HepG2 (cell line): Measurements from ENCODE around the gene DDX39B. TPM values are rescaled to one million over a fixed set of nuclear protein-coding genes. Genes with fewer than 3 reads are reported as not detected.

Experiments used
- AHDC1 ChIP-seq: sonication (generic); formaldehyde crosslinking; IDR thresholded peaks from 2 replicates; pipeline ENCODE4 v1.5.1; 2020; ENCODE audit warnings: mild to moderate bottlenecking, missing genetic modification reagents, borderline replicate concordance
- ARID3A ChIP-seq: IDR thresholded peaks from 2 replicates; pipeline ENCODE4 v1.6.1; 2012; ENCODE audit warnings: low read depth, low read length, improper control_type of control experiment
- BCLAF1 ChIP-seq: fragments of 450-650 bp; IDR thresholded peaks from 2 replicates; pipeline ENCODE4 v1.6.1; 2017; ENCODE audit warnings: mild to moderate bottlenecking
- CREM ChIP-seq, 2 experiments: sonication (generic) in 1 of 2; formaldehyde crosslinking in 1 of 2; IDR thresholded peaks; 2 replicates each; pipeline versions ENCODE4 v1.4.0 to v1.6.1; 2016 to 2020; ENCODE audit warnings: antibody characterized with exemption in 1 of 2, mild to moderate bottlenecking in 1 of 2, missing genetic modification reagents in 1 of 2
- FOXC1 ChIP-seq: sonication (generic); formaldehyde crosslinking; IDR thresholded peaks from 2 replicates; pipeline ENCODE4 v1.8.0; 2022; ENCODE audit warnings: mild to moderate bottlenecking, missing genetic modification reagents, borderline replicate concordance
- HOXA3 ChIP-seq: sonication (generic); formaldehyde crosslinking; IDR thresholded peaks from 2 replicates; pipeline ENCODE4 v1.5.0; 2020; ENCODE audit warnings: missing genetic modification reagents
- POGZ ChIP-seq: sonication (generic); formaldehyde crosslinking; IDR thresholded peaks from 2 replicates; pipeline ENCODE4 v1.4.0; 2020; ENCODE audit warnings: mild to moderate bottlenecking, missing genetic modification reagents
- SMAD1 ChIP-seq: sonication (generic); formaldehyde crosslinking; IDR thresholded peaks from 2 replicates; pipeline ENCODE4 v1.4.0; 2020; ENCODE audit warnings: missing genetic modification reagents, low read depth, mild to moderate bottlenecking, borderline replicate concordance
- SRSF4 ChIP-seq: fragments of 200-400 bp; formaldehyde crosslinking; IDR thresholded peaks from one replicate; pipeline ENCODE4 v1.6.1; 2018; ENCODE audit warnings: mild to moderate bottlenecking, low read depth, low read length, moderate library complexity; ENCODE audit not compliant: poor library complexity, severe bottlenecking
- TP53 ChIP-seq: sonication (generic); formaldehyde crosslinking; conservative IDR thresholded peaks from 2 replicates; pipeline ENCODE4 v1.4.0; 2020; ENCODE audit warnings: missing genetic modification reagents
- WIZ ChIP-seq: sonication (generic); formaldehyde crosslinking; IDR thresholded peaks from 2 replicates; pipeline ENCODE4 v1.5.1; 2020; ENCODE audit warnings: mild to moderate bottlenecking, missing genetic modification reagents
- ZKSCAN1 ChIP-seq: fragments of 150-350 bp; IDR thresholded peaks from 2 replicates; pipeline ENCODE4 v1.6.1; 2014; ENCODE audit warnings: low read length
- ZMAT3 ChIP-seq: sonication (generic); formaldehyde crosslinking; conservative IDR thresholded peaks from 2 replicates; pipeline ENCODE4 v1.7.0; 2021; ENCODE audit warnings: missing genetic modification reagents
- ZNF282 ChIP-seq: fragments of 450-650 bp; IDR thresholded peaks from 2 replicates; pipeline ENCODE4 v1.6.1; 2018; ENCODE audit not compliant: partially characterized antibody
- ZNF496 ChIP-seq: sonication (generic); formaldehyde crosslinking; IDR thresholded peaks from 2 replicates; pipeline ENCODE4 v1.8.1; 2023; ENCODE audit warnings: mild to moderate bottlenecking, moderate library complexity, missing genetic modification reagents; ENCODE audit not compliant: insufficient replicate concordance
- ZNF75D ChIP-seq: sonication (generic); formaldehyde crosslinking; IDR thresholded peaks from 2 replicates; pipeline ENCODE4 v1.8.1; 2023; ENCODE audit warnings: missing genetic modification reagents, mild to moderate bottlenecking, borderline replicate concordance
- ZNF790 ChIP-seq: sonication (generic); formaldehyde crosslinking; IDR thresholded peaks from 2 replicates; pipeline ENCODE4 v1.8.0; 2022; ENCODE audit warnings: missing genetic modification reagents, mild to moderate bottlenecking, borderline replicate concordance
- polyA plus RNA-seq, 8 experiments: library from polyadenylated mRNA; depleted of rRNA in 3 of 8; stranded (reverse) in 7 of 8; unstranded in 1 of 8; fragments of >200 nt; fragmentation: Illumina TruSeq in 4 of 8; extraction: Trizol in 4 of 8; gene quantifications; 2 replicates each; pipeline versions ENCODE4 v1.2.1 to v1.2.3, GENCODE V29; 2011 to 2016; ENCODE audit warnings: low read depth in 4 of 8, missing spikeins in 1 of 8, mixed read lengths in 1 of 8; ENCODE audit not compliant: insufficient read depth in 1 of 8
- total RNA-seq, 5 experiments: library from RNA; depleted of rRNA; stranded (reverse); fragments of >200 nt; fragmentation: Illumina TruSeq; extraction: Trizol; gene quantifications; 2 replicates each; pipeline ENCODE4 v1.2.3, GENCODE V29; 2016; ENCODE audit warnings: low read depth in 1 of 5

Gene DDX39B
- total and polyA plus RNA-seq, 2 of the 13 experiments (the other 11 are each of a cell fraction or from before 2014, with no cell fraction given), result 570 to 678 TPM

- TF ChIP-seq AHDC1 (CRISPR knock-in tag) (no peak), ZNF790 (CRISPR knock-in tag) (no peak), FOXC1 (CRISPR knock-in tag) (peak; percentile 94), SRSF4 (no peak), POGZ (CRISPR knock-in tag) (peak; percentile 71; the same call in 1 of the 2 replicates), CREM (IDR thresholded peaks at IDR 0.05) (no peak), CREM (CRISPR knock-in tag; IDR thresholded peaks at IDR 0.05) (no peak), ZNF282 (no peak), WIZ (CRISPR knock-in tag) (no peak; the same call in 1 of the 2 replicates), SMAD1 (peak; percentile 89), ARID3A (no peak), BCLAF1 (no peak), HOXA3 (CRISPR knock-in tag) (peak; percentile 52; the same call in 1 of the 2 replicates), TP53 (no peak), ZNF496 (no peak), ZMAT3 (CRISPR knock-in tag) (no peak), ZNF75D (no peak), ZKSCAN1 (no peak)
Measured at GRCh38 chr6:31580807-31581433, 39.1 kb upstream of the DDX39B start (continued).
